Right lobe of liver (tissue), 5 donors: ENCODE measurements around the gene OVCH2. TPM values are rescaled to one million over a fixed set of nuclear protein-coding genes. Genes with fewer than 3 reads are reported as not detected.

Source experiments
- total RNA-seq, 6 experiments: library from RNA; depleted of rRNA in 2 of 6; stranded (reverse); fragments of >200 nt in 2 of 6; fragmentation: NEBNext Ultra II Directional in 3 of 6; extraction: Animal tissue kit (Norgen Biotek cat#: 25700) in 3 of 6; gene quantifications; one replicate each; pipeline versions ENCODE4 v1.1.0 to v1.2.4, GENCODE V29; 2016 to 2023
- donor health status: DM: no; HTN: no; CAD: no.
- donor health status: DM: no; HTN: no; CAD: no.
- donor health status: DM: no; HTN: yes; CAD: no.
- donor health status: DM: no; HTN: yes; CAD: no.

The OVCH2 gene
- total RNA-seq, 6 experiments from 2014 or later, result not detected

Other genes with a start within 250 kb of the OVCH2 start
- 1 to 10 TPM; 2.2 to 5.5 (median 3.0) TPM for gene OLFML1, start 221.0 kb downstream of the OVCH2 start, total RNA-seq
- 10 to 100 TPM; 25.5 to 69.3 (median 46.6) TPM for gene PPFIBP2, start 192.5 kb downstream of the OVCH2 start, total RNA-seq
- 1 to 10 TPM in 4 of 6 experiments, under 1 TPM in 2; 0.71 to 3.5 (median 1.4) TPM for gene CYB5R2, start 33.0 kb downstream of the OVCH2 start, total RNA-seq
- not detected for gene OR5P2, start 90.5 kb upstream of the OVCH2 start, total RNA-seq
- not detected for gene OR5P3, start 124.4 kb upstream of the OVCH2 start, total RNA-seq
- gene OR10A6, start 224.8 kb upstream of the OVCH2 start, total RNA-seq, result not detected
- gene OR10A3, start 235.2 kb upstream of the OVCH2 start, total RNA-seq, result not detected